ENCODE data around the gene NHS. TPM values are rescaled to one million over a fixed set of nuclear protein-coding genes. Genes with fewer than 3 reads are reported as not detected.

NHS gene
- total and polyA plus RNA-seq, 2 of the 4 experiments (the other 2 are of a cell fraction) = 0.36 to 0.90 TPM

- Histone ChIP-seq H3K4me2 (ENCODE audit: low read depth, low read length) (no peak overlapping the region), H3K36me3 (ENCODE audit: control insufficient read depth, insufficient read depth, low read length) (no peaks in the 10 kb centered on the region), H3K14ac (replicated peaks; ENCODE audit: low read depth, low read length) (no peak overlapping the region), H2BK5ac (ENCODE audit: low read depth, low read length, poor library complexity, severe bottlenecking) (no peak overlapping the region), H3K4ac (ENCODE audit: low read depth, low read length) (no peak overlapping the region), H4K91ac (ENCODE audit: insufficient read depth, low read depth, low read length) (no peak overlapping the region), H3K9me3 (ENCODE audit: control insufficient read depth, insufficient read depth, low read length) (no peaks in the 10 kb centered on the region), H2AFZ (replicated peaks; ENCODE audit: low read length, poor library complexity) (no peak overlapping the region), H3K27me3 (ENCODE audit: control insufficient read depth, insufficient read depth, low read length) (peaks cover 2% of the 10 kb centered on the region; the same call in 1 of the 2 replicates), H2BK20ac (ENCODE audit: low read depth, low read length) (no peak overlapping the region), H3K4me1 (ENCODE audit: control insufficient read depth, insufficient read depth, low read length) (peaks cover 3% of the 10 kb centered on the region; the same call in 1 of the 2 replicates), H3K79me1 (ENCODE audit: low read depth in 1 of 2, low read length in 2 of 2) (no peaks in the 10 kb centered on the region), H3K27ac (ENCODE audit: insufficient read depth, low read length) (no peak overlapping the region), H4K5ac (ENCODE audit: low read depth, low read length) (no peak overlapping the region), H4K20me1 (ENCODE audit: insufficient read depth, low read length) (no peaks in the 10 kb centered on the region; the same call in 1 of the 2 replicates), H2AK9ac (replicated peaks; ENCODE audit: low read depth, low read length, poor library complexity) (no peak overlapping the region), H2BK120ac (ENCODE audit: low read depth, low read length) (no peak overlapping the region), H3K18ac (ENCODE audit: low read depth, low read length) (no peak overlapping the region; the same call in 1 of the 2 replicates), H2BK15ac (ENCODE audit: low read depth, low read length) (no peak overlapping the region), H2AK5ac (ENCODE audit: low read depth, low read length) (no peak overlapping the region), H3K9ac (ENCODE audit: low read depth, low read length) (no peak overlapping the region), H3K9me1 (ENCODE audit: insufficient read depth, low read length) (no peaks in the 10 kb centered on the region), H3K4me3 (ENCODE audit: insufficient read depth, low read depth, low read length) (no peak overlapping the region), H4K8ac (ENCODE audit: low read depth in 2 of 2, low read length in 2 of 2) (no peak overlapping the region), H3K56ac (ENCODE audit: extremely low read depth, insufficient read depth, low read length) (no peak overlapping the region), H3K23ac (ENCODE audit: low read depth, low read length) (no peak overlapping the region)
- ChIA-PET POLR2A (ENCODE audit: unreplicated experiment) (no interaction called here), CTCF (no interaction called here)
- intact Hi-C loops (cut with micrococcal nuclease) = no loop called here
- in situ Hi-C loops (cut with MboI; ENCODE audit: low sequenced_read_pairs) = no loop called here
- 67% methylated on average over 1 of the region's 4 CpGs; no CpG with 5 or more reads in 1 of the 2 experiments for WGBS, 2 experiments (ENCODE audit: extremely low coverage in 2 of 2, insufficient read length in 1 of 2)
- DNase-seq (no peak), ATAC-seq (ENCODE audit: low read depth) (no peak)
- no TSS peak for BruUV-seq (replicated peaks)
- TF ChIP-seq RFX5 (IDR thresholded peaks at IDR 0.05; ENCODE audit: low read depth, low read length) = no peak
- TF ChIP-seq RAD21 (IDR thresholded peaks at IDR 0.05; ENCODE audit: low read length) = no peak
- TF ChIP-seq RCOR1 (IDR thresholded peaks at IDR 0.05; ENCODE audit: insufficient replicate concordance, low read length) = no peak
- no peak for TF ChIP-seq CEBPB (IDR thresholded peaks at IDR 0.05; ENCODE audit: low read depth, low read length)
- TF ChIP-seq CTCF (conservative IDR thresholded peaks at IDR 0.05; ENCODE audit: low read depth, low read length) = no peak
- TF ChIP-seq MAZ (IDR thresholded peaks at IDR 0.05; ENCODE audit: borderline replicate concordance, low read depth, low read length) = no peak
- no peak for TF ChIP-seq MXI1 (IDR thresholded peaks at IDR 0.05; ENCODE audit: borderline replicate concordance, low read depth, low read length)
- TF ChIP-seq NFE2L2 (IDR thresholded peaks at IDR 0.05; ENCODE audit: low read depth, low read length) = no peak
- TF ChIP-seq BHLHE40 (IDR thresholded peaks at IDR 0.05; ENCODE audit: low read depth, low read length) = no peak
- TF ChIP-seq USF2 (IDR thresholded peaks at IDR 0.05; ENCODE audit: low read depth, low read length) = no peak
- TF ChIP-seq FOS (IDR thresholded peaks at IDR 0.05; ENCODE audit: low read depth, low read length) = no peak
- TF ChIP-seq CHD1 (IDR thresholded peaks at IDR 0.05; ENCODE audit: low read depth, low read length) = no peak
- dilution Hi-C loops (cut with HindIII; ENCODE audit: low sequenced_read_pairs, unreplicated experiment) = no loop called here
Measured at GRCh38 chrX:17435476-17435875, 60.5 kb downstream of the NHS start.
